HCT116 (cell line): Measurements from ENCODE around the gene EGLN3.

Experiments used
- SIN3A ChIP-seq: IDR thresholded peaks from 2 replicates; pipeline ENCODE4 v1.6.1; 2012; ENCODE audit warnings: low read depth
- SRF ChIP-seq: IDR thresholded peaks from 2 replicates; pipeline ENCODE4 v1.6.1; 2012; ENCODE audit warnings: low read depth

DNA sequence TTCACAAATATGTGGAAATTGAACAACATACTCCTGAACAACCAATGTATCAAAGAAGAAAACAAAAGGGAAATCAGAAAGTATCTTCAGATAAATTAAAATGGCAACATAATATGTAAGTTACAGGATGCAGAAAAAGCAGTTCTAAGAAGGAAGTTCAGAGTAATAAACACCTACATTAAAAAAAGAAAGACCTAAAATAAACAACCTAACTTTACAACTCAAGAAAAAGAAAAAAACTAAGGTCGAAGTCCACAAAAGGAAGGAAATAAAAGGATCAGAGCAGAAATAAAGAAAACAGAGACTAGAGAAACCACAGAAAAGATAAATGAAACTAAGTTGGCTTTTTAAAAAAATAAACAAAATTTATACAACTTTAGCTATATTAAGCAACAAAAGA lies 59.2 kb downstream of the EGLN3 start:
- TF ChIP-seq SRF = no peak
- TF ChIP-seq SIN3A = no peak
